SK-N-SH (cell line): ENCODE results near the gene RABGAP1L. TPM values are rescaled to one million over a fixed set of nuclear protein-coding genes. Genes with fewer than 3 reads are reported as not detected.

Experiments used
- CTCF ChIA-PET: fragments of 300-600, 350-600 bp; formaldehyde crosslinking; extraction: SDS; loops from one replicate; lab custom pipeline; 2021; lab: Yijun Ruan, JAX
- POLR2A ChIA-PET: fragments of 350-600 bp; sonication (Branson Sonifier 250); formaldehyde crosslinking; extraction: SDS; loops from one replicate; lab custom pipeline; 2020; ENCODE audit warnings: antibody characterized with exemption, inconsistent platforms; lab: Yijun Ruan, JAX
- DNase-seq: peaks from one replicate; pipeline ENCODE4 v3.0.0; 2012
- H2AFZ ChIP-seq: fragments of 200-600 bp; sonication (generic); 2 replicates; pipeline ENCODE4 v1.8.1; 2016; ENCODE audit warnings: antibody characterized with exemption, mild to moderate bottlenecking, low read depth
- H3F3A ChIP-seq: fragments of 200-600 bp; sonication (generic); replicated peaks from 2 replicates; pipeline ENCODE3; 2016; ENCODE audit warnings: antibody characterized with exemption, mild to moderate bottlenecking; ENCODE audit not compliant: insufficient read depth
- H3K27ac ChIP-seq, 2 experiments: fragments of 200-500 bp in 1 of 2; fragments of 200-600 bp in 1 of 2; sonication (Bioruptor generic) in 1 of 2; sonication (generic), shearing (Covaris generic) in 1 of 2; 2 replicates each; pipeline versions ENCODE4 v1.5.1 to v1.6.1; 2014 to 2016; ENCODE audit warnings: low read depth in 2 of 2, inconsistent platforms in 1 of 2, low read length in 1 of 2, mild to moderate bottlenecking in 1 of 2, mixed read lengths in 1 of 2
- H3K27me3 ChIP-seq: fragments of 200-600 bp; sonication (generic), shearing (Covaris generic); 2 replicates; pipeline ENCODE4 v1.6.1; 2016; ENCODE audit warnings: mixed run types; ENCODE audit not compliant: insufficient read depth
- H3K36me3 ChIP-seq, 2 experiments: fragments of 200-500 bp in 1 of 2; fragments of 200-600 bp in 1 of 2; sonication (Bioruptor generic) in 1 of 2; sonication (generic) in 1 of 2; replicated peaks in 1 of 2; 2 replicates each; pipeline versions ENCODE3 to v1.5.1; 2014 to 2016; ENCODE audit warnings: low read length in 1 of 2, mild to moderate bottlenecking in 1 of 2; ENCODE audit not compliant: insufficient read depth in 2 of 2, control insufficient read depth in 1 of 2
- H3K4me1 ChIP-seq, 2 experiments: fragments of 200-500 bp in 1 of 2; fragments of 200-600 bp in 1 of 2; sonication (Bioruptor generic) in 1 of 2; sonication (generic), shearing (Covaris generic) in 1 of 2; 2 replicates each; pipeline versions ENCODE4 v1.5.1 to v1.6.1; 2014 to 2016; ENCODE audit warnings: low read depth in 1 of 2, low read length in 1 of 2, mixed run types in 1 of 2; ENCODE audit not compliant: insufficient read depth in 2 of 2, control insufficient read depth in 1 of 2
- H3K4me2 ChIP-seq: fragments of 200-600 bp; sonication (generic), shearing (Covaris generic); 2 replicates; pipeline ENCODE4 v1.6.1; 2017; ENCODE audit warnings: mixed run types
- H3K4me3 ChIP-seq, 2 experiments: fragments of 200-500 bp in 1 of 2; fragments of 200-600 bp in 1 of 2; sonication (Bioruptor generic) in 1 of 2; sonication (generic), shearing (Covaris generic) in 1 of 2; 2 replicates each; pipeline versions ENCODE4 v1.5.1 to v1.8.1; 2014 to 2016; ENCODE audit warnings: low read depth in 2 of 2, inconsistent platforms in 1 of 2, low read length in 1 of 2, mild to moderate bottlenecking in 1 of 2, mixed read lengths in 1 of 2, moderate library complexity in 1 of 2
- H3K79me2 ChIP-seq: fragments of 200-600 bp; sonication (generic); 2 replicates; pipeline ENCODE4 v1.8.1; 2017; ENCODE audit warnings: mild to moderate bottlenecking; ENCODE audit not compliant: insufficient read depth
- H3K9ac ChIP-seq: fragments of 200-600 bp; sonication (generic); 2 replicates; pipeline ENCODE4 v1.6.1; 2017; ENCODE audit warnings: mixed run types
- H3K9me2 ChIP-seq: fragments of 200-600 bp; sonication (generic); 2 replicates; pipeline ENCODE4 v1.6.1; 2017; ENCODE audit warnings: mixed run types
- H3K9me3 ChIP-seq: fragments of 200-600 bp; sonication (generic); 2 replicates; pipeline ENCODE4 v1.6.1; 2017; ENCODE audit warnings: mixed run types, mild to moderate bottlenecking, moderate library complexity
- H4K20me1 ChIP-seq: fragments of 200-600 bp; sonication (generic); 2 replicates; pipeline ENCODE4 v1.6.1; 2017; ENCODE audit warnings: mild to moderate bottlenecking, mixed run types; ENCODE audit not compliant: insufficient read depth
- ELF1 ChIP-seq: IDR thresholded peaks from 2 replicates; pipeline ENCODE4 v1.4.0; 2012
- FOSL2 ChIP-seq: IDR thresholded peaks from 2 replicates; pipeline ENCODE4 v1.4.0; 2012; ENCODE audit warnings: low read depth, mild to moderate bottlenecking, moderate library complexity, borderline replicate concordance
- FOXM1 ChIP-seq: IDR thresholded peaks from 2 replicates; pipeline ENCODE4 v1.4.0; 2012; ENCODE audit warnings: low read depth, mild to moderate bottlenecking
- GATA2 ChIP-seq: sonication (generic); formaldehyde crosslinking; IDR thresholded peaks from 2 replicates; pipeline ENCODE4 v1.5.0; 2020; ENCODE audit warnings: mild to moderate bottlenecking, missing genetic modification reagents
- JUND ChIP-seq: IDR thresholded peaks from 2 replicates; pipeline ENCODE4 v1.4.0; 2012
- TEAD4 ChIP-seq: IDR thresholded peaks from 2 replicates; pipeline ENCODE4 v1.4.0; 2012; ENCODE audit warnings: mild to moderate bottlenecking, borderline replicate concordance; ENCODE audit not compliant: insufficient read depth
- WGBS: methylation state at CpG from one replicate; pipeline ENCODE4 v1.1.6; 2017; ENCODE audit warnings: low lambda C conversion rate; 5-methylcytosine and 5-hydroxymethylcytosine counted together
- polyA plus RNA-seq, 3 experiments: library from polyadenylated mRNA; depleted of rRNA; stranded (reverse); fragments of >200 nt; gene quantifications; 2 replicates each; pipeline ENCODE4 v1.2.3, GENCODE V29; 2012
- TF ChIP-seq, protein P1 (sequence below): IDR thresholded peaks from 2 replicates; pipeline ENCODE4 v1.6.1; 2012; ENCODE audit warnings: mild to moderate bottlenecking, low read depth, low read length, moderate library complexity

RABGAP1L gene
- polyA plus RNA-seq, 1 of the 3 experiments (the other 2 are of a cell fraction) = 7.2 TPM

DNA sequence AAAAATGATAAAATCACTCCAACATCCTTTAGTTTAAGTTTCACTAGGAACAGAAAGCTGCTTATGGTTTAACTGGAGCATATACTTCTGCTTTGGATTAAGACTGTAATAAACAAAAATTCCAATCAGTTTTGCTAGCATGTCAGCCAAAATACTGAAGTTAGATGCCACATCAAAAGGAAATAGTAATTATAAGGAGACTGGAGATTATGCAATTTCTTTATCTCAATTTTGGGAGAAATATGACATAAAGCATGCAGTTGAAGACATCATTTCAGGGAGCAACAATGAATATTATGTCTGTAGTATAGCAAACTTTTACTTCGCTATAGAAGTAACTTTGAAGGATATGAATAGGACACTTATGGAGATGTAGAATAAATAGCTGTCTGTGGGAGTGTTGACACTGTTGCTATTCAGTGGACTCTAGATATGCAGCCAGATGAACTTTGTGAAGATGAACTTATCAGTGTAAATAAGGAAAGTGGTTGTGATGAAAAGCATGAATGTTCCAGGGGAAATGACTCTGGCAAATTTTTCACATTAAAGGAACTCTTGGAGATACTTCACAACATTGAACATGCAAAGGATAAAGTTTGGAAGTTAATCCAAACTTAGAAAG, 107.8 kb downstream of the RABGAP1L start:
- no peak for TF ChIP-seq GATA2 (CRISPR knock-in tag)
- TF ChIP-seq, protein P1, sequence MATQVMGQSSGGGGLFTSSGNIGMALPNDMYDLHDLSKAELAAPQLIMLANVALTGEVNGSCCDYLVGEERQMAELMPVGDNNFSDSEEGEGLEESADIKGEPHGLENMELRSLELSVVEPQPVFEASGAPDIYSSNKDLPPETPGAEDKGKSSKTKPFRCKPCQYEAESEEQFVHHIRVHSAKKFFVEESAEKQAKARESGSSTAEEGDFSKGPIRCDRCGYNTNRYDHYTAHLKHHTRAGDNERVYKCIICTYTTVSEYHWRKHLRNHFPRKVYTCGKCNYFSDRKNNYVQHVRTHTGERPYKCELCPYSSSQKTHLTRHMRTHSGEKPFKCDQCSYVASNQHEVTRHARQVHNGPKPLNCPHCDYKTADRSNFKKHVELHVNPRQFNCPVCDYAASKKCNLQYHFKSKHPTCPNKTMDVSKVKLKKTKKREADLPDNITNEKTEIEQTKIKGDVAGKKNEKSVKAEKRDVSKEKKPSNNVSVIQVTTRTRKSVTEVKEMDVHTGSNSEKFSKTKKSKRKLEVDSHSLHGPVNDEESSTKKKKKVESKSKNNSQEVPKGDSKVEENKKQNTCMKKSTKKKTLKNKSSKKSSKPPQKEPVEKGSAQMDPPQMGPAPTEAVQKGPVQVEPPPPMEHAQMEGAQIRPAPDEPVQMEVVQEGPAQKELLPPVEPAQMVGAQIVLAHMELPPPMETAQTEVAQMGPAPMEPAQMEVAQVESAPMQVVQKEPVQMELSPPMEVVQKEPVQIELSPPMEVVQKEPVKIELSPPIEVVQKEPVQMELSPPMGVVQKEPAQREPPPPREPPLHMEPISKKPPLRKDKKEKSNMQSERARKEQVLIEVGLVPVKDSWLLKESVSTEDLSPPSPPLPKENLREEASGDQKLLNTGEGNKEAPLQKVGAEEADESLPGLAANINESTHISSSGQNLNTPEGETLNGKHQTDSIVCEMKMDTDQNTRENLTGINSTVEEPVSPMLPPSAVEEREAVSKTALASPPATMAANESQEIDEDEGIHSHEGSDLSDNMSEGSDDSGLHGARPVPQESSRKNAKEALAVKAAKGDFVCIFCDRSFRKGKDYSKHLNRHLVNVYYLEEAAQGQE = no peak
- no peak for TF ChIP-seq TEAD4
- TF ChIP-seq JUND = no peak
- TF ChIP-seq FOXM1 = no peak
- no peak for TF ChIP-seq FOSL2
- TF ChIP-seq, all 33 proteins: peak for 0
- DNase-seq = no peak
- H3K9me3 ChIP-seq = no peaks in the 10 kb centered on the region
- no peak overlapping the region for H3K4me3 ChIP-seq
- no peaks in the 10 kb centered on the region for H3K9me2 ChIP-seq
- peaks cover 5 to 11% of the 10 kb centered on the region in 2 experiments; a peak in 3 of 4 replicates for H3K4me1 ChIP-seq
- WGBS = 84% methylated on average over 1 of the region's 1 CpG
- no peaks in the 10 kb centered on the region for H3K27me3 ChIP-seq
- H3K79me2 ChIP-seq = no peaks in the 10 kb centered on the region
- H4K20me1 ChIP-seq = no peaks in the 10 kb centered on the region
- POLR2A ChIA-PET = no interaction called here
- CTCF ChIA-PET = no interaction called here
- no peak overlapping the region for H3K9ac ChIP-seq
- peaks cover 7% of the 10 kb centered on the region for H3F3A ChIP-seq
- H3K4me2 ChIP-seq = no peak overlapping the region
- H3K36me3 ChIP-seq = no peaks in the 10 kb centered on the region
- no peak overlapping the region for H2AFZ ChIP-seq
- no peak overlapping the region for H3K27ac ChIP-seq

DNA sequence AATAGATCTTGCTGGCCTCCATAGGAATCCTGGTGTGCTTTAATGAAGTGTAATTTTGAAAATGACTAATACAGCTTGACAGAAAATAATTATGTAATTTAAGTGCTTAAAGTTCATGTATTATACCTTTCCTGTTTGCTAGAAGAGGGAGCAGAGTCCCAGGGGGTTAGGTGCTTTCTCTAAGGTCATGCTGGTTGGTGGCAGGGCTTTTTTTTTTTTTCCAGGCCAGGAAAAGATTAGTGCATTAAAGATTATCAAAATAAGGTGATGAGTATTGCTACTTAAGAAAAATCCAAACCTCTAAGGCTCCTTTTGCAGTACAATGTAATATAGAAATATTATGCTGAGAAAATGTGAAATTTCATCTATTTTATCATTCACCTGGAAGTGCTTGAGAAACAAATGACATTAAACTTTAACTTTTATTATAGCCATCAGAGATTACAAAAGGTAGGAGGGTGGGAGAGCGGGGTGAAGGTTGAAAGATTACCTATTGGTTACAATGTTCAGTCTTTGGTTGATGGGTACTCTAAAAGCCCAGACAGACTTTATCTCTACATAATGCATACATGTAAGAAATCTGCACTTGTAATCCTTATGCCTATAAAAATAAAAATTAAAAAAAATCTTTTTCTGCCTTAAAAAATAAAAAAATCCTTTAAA, 110.8 kb downstream of the RABGAP1L start:
- no peaks in the 10 kb centered on the region for H3K9me2 ChIP-seq
- no peaks in the 10 kb centered on the region for H3K27me3 ChIP-seq
- no peaks in the 10 kb centered on the region for H3K79me2 ChIP-seq
- no peaks in the 10 kb centered on the region for H3K9me3 ChIP-seq
- no peak overlapping the region for H3K4me3 ChIP-seq
- no peak overlapping the region for H3K27ac ChIP-seq
- 100% methylated on average over 1 of the region's 1 CpG for WGBS
- H3K36me3 ChIP-seq = no peaks in the 10 kb centered on the region
- ChIA-PET POLR2A (no interaction called here), CTCF (interaction anchor here (1.2 to 3.5 kb wide), 3 partner anchors 7 to 459 kb away, joined by 4 to 22 read pairs (median 7); no protein-coding TSS in a partner anchor)
- no peaks in the 10 kb centered on the region; a peak in 2 of 4 replicates for H3K4me1 ChIP-seq
- no peak overlapping the region for H3K4me2 ChIP-seq
- no peaks in the 10 kb centered on the region for H4K20me1 ChIP-seq
- no peak for TF ChIP-seq ELF1
- no peak overlapping the region for H3K9ac ChIP-seq
- DNase-seq = no peak
- H2AFZ ChIP-seq = no peak overlapping the region
- no peaks in the 10 kb centered on the region for H3F3A ChIP-seq
